Skeletal muscle satellite cell (primary cell): Measurements from ENCODE around the gene PRR36.
"Not testable (repeated sequence)": the region's sequence is repeated elsewhere in the genome, so short reads cannot be mapped to it uniquely, and the experiment has no call there.

Experiments used
- H3K27me3 ChIP-seq: 2 replicates; pipeline ENCODE4 v1.7.0; 2013; ENCODE audit warnings: low read length; ENCODE audit not compliant: control insufficient read depth, insufficient read depth
- H3K36me3 ChIP-seq: 2 replicates; pipeline ENCODE4 v1.7.0; 2013; ENCODE audit warnings: mild to moderate bottlenecking, control low read depth, low read length; ENCODE audit not compliant: insufficient read depth
- H3K4me1 ChIP-seq: 2 replicates; pipeline ENCODE4 v1.7.0; 2013; ENCODE audit warnings: low read length; ENCODE audit not compliant: control insufficient read depth, insufficient read depth
- H3K4me2 ChIP-seq: 2 replicates; pipeline ENCODE4 v1.7.0; 2013; ENCODE audit warnings: mild to moderate bottlenecking, low read length
- H3K4me3 ChIP-seq: 2 replicates; pipeline ENCODE4 v1.7.0; 2013; ENCODE audit warnings: low read length
- H3K9ac ChIP-seq: 2 replicates; pipeline ENCODE4 v1.7.0; 2013; ENCODE audit warnings: mild to moderate bottlenecking, low read depth, low read length, moderate library complexity
- H3K9me3 ChIP-seq: replicated peaks from 2 replicates; pipeline ENCODE4 v1.7.0; 2013; ENCODE audit warnings: mild to moderate bottlenecking, control low read depth, low read length

Gene PRR36

DNA sequence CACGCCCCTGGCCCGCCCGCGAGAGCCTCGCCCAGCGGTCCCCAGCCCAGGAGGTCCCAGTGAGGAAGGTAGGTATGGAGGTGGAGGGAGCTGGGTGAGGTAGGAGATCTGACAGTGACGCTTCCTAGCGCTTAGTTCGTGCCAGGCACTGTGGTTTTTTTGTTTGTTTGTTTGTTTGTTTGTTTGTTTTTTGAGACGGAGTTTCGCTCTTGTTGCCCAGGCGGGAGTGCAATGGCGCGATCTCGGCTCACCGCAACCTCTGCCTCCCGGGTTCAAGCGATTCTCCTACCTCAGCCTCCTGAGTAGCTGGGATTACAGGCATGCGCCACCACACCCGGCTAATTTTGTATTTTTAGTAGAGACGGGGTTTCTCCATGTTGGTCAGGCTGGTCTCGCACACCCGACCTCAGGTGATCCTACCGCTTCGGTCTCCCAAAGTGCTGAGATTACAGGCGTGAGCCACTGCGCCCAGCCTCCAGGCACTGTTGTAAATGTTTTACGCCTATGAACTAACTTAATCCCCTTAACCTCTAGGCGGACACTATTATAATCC lies 43.9 kb upstream of the PRR36 start:
- H3K27me3 ChIP-seq = peaks cover 17% of the 10 kb centered on the region
- H3K4me1 ChIP-seq = peaks cover 47% of the 10 kb centered on the region
- H3K9ac ChIP-seq = peak overlapping the region; percentile 63
- peak overlapping the region; percentile 80 for H3K4me2 ChIP-seq
- H3K9me3 ChIP-seq = not testable (repeated sequence)
- H3K36me3 ChIP-seq = peaks cover 14% of the 10 kb centered on the region
- peak overlapping the region; percentile 64 for H3K4me3 ChIP-seq

DNA sequence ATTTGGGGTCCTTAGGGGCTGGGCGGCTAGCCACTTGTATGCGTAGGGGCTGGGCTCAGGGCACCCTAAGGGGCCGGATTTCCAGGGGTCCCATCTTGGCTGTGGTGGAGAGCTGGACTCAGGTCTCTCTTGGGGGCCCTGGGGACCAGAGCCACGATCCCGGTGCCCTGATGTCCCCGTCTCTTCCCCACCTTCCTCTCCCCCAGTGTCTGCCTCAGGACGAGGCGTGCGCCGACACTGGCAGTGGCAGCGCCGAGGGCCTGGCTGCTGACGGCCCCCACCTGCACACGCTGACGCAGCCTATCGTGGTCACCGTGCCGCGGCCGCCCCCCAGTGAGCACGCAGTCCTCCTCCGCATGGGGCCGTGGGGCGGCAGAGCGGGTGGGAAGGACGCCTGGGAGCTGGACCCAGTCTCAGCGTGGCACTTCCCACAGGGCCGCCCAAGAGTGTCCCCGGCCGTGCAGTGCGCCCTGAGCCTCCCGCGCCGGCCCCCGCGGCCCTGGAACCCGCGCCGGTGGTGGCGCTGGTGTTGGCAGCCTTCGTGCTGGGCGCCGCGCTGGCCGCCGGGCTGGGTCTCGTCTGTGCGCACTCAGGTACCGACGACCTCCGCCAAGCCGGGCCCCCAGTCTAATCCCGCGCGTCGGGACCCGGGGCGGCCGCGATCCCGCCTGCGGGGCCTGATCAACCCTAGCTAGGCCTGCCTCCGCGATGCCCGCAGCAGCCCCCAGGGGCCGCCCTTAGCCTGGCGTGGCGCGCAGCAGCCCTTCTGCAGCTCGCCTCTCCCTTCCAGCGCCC lies 43.3 kb upstream of the PRR36 start:
- H3K4me1 ChIP-seq = peaks cover 47% of the 10 kb centered on the region
- peak overlapping the region; percentile 80 for H3K4me2 ChIP-seq
- H3K36me3 ChIP-seq = peaks cover 11% of the 10 kb centered on the region
- H3K27me3 ChIP-seq = peaks cover 17% of the 10 kb centered on the region
- H3K9me3 ChIP-seq = no peaks in the 10 kb centered on the region
- peak overlapping the region; percentile 64 for H3K4me3 ChIP-seq
- H3K9ac ChIP-seq = peak overlapping the region; percentile 63

DNA sequence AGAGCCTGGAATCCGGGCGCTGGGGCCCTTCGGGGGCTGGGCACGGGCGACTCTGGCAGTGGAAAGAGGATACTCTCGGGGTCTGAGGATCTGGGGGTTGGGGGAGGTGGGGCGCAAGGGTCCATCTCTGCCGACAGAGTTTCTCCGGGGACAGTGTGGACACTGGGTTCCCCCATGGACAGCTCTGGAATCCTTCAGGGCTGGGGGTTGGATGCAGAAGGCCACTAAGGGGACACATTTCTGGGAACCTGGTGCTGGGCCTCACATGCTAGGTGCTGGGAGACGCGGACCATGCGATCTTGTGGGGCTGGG lies 42.7 kb upstream of the PRR36 start:
- Histone ChIP-seq H3K9ac (peak overlapping the region; percentile 14), H3K9me3 (no peaks in the 10 kb centered on the region), H3K36me3 (peaks cover 6% of the 10 kb centered on the region), H3K27me3 (peaks cover 17% of the 10 kb centered on the region), H3K4me2 (peak overlapping the region; percentile 80), H3K4me3 (peak overlapping the region; percentile 64), H3K4me1 (peaks cover 42% of the 10 kb centered on the region)

DNA sequence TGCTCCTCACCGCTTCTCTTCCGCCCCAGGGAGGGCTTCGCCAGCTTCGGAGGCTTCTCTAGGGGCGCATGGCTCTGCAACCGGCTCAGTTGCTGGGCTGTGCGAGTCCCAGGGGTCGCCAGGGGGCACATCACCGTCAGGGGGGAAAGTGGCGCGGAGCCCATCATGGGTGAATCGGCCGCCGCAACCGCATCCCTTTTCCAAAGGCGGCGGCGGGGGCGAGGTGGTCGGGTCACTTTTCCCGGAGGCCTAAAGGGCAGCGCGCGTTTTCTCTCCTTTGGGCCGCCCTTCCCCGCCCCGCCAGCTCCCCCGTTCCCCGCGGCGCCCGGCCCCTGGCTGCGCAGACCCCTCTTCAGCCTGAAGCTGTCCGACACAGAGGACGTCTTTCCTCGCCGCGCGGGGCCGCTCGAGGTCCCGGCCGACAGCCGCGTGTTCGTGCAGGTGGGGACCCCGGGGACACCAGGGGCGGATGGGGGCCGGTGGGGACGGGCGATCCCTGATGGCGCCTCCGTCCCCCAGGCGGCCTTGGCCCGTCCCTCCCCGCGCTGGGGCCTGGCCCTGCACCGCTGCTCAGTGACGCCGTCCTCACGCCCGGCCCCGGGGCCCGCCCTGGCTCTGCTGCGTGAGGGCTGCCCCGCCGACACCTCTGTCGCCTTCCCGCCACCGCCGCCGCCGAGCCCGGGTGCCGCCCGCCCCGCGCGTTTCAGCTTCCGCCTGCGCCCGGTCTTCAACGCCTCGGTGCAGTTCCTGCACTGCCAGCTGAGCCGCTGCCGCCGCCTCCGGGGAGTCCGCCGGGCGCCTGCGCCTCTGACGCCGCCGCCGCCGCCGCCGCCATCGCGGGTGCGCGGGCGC lies 42.1 kb upstream of the PRR36 start:
- H3K36me3 ChIP-seq = peaks cover 10% of the 10 kb centered on the region
- peak overlapping the region; percentile 64 for H3K4me3 ChIP-seq
- peaks cover 17% of the 10 kb centered on the region for H3K27me3 ChIP-seq
- H3K9me3 ChIP-seq = no peaks in the 10 kb centered on the region
- H3K4me2 ChIP-seq = peak overlapping the region; percentile 80
- peaks cover 37% of the 10 kb centered on the region for H3K4me1 ChIP-seq
- H3K9ac ChIP-seq = peak overlapping the region; percentile 14

DNA sequence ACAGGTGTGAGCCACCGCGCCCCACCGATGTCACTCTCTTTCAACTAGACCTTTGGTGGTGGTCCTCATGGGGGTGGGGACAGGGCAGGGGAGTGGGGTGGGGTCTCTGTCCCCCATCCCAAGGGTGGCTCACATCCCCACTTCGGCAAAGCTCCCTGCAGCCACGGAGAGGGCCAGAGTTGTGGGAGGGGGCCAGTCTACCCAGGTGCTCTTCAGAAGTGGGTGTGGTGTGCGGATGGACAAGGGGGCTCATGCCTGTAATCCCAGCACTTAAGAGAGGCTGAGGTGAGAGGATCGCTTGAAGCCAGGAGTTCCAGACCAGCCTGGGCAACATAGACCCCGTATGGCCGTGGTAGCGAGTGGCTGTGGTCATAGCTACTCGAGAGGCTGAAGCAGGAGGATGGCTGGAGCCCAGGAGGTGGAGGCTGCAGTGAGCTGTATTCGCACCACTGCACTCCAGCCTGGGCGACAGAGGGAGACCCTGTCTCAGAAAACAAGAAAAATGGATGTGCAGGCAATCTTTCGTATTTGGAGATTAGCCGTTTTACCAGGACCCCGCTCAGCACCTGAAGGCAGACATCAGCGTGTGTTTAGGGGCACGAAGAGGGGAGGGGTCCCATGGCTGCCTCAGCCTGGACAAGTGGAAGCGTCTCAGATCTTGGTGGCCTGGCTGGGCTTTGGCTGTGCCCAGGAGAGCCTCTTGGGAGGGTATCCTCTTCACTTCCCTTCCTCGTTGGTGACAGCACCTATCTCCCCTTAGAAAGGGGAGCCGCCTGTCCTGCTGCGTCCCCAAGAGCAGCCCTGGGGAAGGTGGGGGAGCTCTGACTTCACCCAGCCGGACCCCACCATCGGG lies 41.3 kb upstream of the PRR36 start:
- peak overlapping the region; percentile 80 for H3K4me2 ChIP-seq
- peaks cover 17% of the 10 kb centered on the region for H3K27me3 ChIP-seq
- peaks cover 16% of the 10 kb centered on the region for H3K36me3 ChIP-seq
- H3K4me3 ChIP-seq = peak overlapping the region; percentile 64
- H3K9ac ChIP-seq = peak overlapping the region; percentile 14
- H3K9me3 ChIP-seq = no peaks in the 10 kb centered on the region
- peaks cover 32% of the 10 kb centered on the region for H3K4me1 ChIP-seq

DNA sequence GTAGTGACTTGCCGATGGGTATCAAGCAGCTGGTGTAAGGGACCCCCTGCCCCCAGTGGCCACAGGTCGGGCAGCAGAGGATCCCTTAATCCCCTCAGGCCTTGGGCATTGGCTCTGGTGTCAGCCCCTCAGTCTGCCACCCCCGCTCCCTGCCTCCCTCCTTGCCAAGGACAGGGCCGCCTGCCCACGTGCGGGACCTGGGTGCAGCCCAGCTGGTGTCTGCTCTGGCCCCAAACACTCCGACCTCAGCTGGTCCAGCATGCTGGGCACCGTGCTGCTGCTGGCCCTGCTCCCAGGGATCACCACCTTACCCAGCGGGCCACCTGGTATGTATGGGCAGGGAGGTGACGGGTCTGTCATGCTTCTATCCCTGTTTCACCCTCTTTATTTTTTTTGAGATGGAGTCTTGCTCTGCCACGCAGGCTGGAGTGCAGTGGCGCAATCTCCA lies 40.4 kb upstream of the PRR36 start, which contains the start of gene TGFBR3L:
Gene TGFBR3L (plus strand): TSS at position 233 of the 448 bp plus-strand sequence.
- peak within 1 kb of the TSS; percentile 80 for H3K4me2 ChIP-seq
- peaks cover 22% of the 10 kb centered on the region for H3K36me3 ChIP-seq
- H3K4me3 ChIP-seq = no peak within 1 kb of the TSS
- peaks cover 28% of the 10 kb centered on the region for H3K4me1 ChIP-seq
- H3K9me3 ChIP-seq = no peaks in the 10 kb centered on the region
- H3K9ac ChIP-seq = no peak within 1 kb of the TSS
- H3K27me3 ChIP-seq = peaks cover 17% of the 10 kb centered on the region

DNA sequence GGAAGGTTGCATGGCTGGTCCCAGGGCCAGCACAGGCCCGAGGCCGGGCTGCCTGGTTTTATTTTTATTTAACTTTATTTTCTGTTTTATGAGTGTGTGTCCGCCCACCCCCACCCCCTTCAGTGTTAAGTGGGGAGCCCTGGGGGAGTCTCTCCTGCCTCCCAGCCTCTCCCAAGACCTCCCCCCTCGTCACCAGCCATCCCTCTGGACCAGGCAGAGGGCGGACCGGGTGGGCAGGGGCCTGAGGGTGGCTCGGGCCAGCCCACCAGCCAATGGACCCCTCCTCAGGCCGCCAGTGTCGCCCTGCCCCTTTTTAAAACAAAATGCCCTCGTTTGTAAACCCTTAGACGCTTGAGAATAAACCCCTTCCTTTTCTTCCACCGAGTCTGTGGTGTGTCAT lies 39.9 kb upstream of the PRR36 start:
- H3K9me3 ChIP-seq = no peaks in the 10 kb centered on the region
- H3K4me2 ChIP-seq = no peak overlapping the region
- peaks cover 17% of the 10 kb centered on the region for H3K27me3 ChIP-seq
- H3K4me3 ChIP-seq = no peak overlapping the region
- H3K9ac ChIP-seq = no peak overlapping the region
- peaks cover 25% of the 10 kb centered on the region for H3K36me3 ChIP-seq
- peaks cover 25% of the 10 kb centered on the region for H3K4me1 ChIP-seq

DNA sequence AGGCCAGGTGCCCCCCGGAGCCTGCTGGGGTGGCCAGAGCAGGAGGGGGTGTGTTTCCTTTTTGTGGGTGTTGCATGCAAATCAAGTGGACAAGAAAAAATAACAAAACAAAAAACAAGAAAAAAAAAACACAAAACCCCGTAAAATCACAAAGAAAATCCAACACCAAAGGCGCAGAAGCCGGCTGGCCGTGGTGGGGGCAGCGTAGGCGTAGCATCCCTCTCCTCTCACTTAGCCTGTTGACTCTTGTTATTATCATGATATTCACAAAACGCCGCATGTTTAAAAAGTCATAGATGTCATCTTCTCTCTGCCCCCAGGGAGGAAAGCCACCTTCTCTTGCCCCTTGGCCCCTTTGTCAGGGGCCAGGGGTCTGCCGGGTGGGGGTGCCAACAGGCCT lies 39.5 kb upstream of the PRR36 start:
- peaks cover 25% of the 10 kb centered on the region for H3K4me1 ChIP-seq
- H3K27me3 ChIP-seq = peaks cover 17% of the 10 kb centered on the region
- no peaks in the 10 kb centered on the region for H3K9me3 ChIP-seq
- peaks cover 27% of the 10 kb centered on the region for H3K36me3 ChIP-seq
- H3K4me3 ChIP-seq = no peak overlapping the region
- H3K4me2 ChIP-seq = no peak overlapping the region
- H3K9ac ChIP-seq = no peak overlapping the region

DNA sequence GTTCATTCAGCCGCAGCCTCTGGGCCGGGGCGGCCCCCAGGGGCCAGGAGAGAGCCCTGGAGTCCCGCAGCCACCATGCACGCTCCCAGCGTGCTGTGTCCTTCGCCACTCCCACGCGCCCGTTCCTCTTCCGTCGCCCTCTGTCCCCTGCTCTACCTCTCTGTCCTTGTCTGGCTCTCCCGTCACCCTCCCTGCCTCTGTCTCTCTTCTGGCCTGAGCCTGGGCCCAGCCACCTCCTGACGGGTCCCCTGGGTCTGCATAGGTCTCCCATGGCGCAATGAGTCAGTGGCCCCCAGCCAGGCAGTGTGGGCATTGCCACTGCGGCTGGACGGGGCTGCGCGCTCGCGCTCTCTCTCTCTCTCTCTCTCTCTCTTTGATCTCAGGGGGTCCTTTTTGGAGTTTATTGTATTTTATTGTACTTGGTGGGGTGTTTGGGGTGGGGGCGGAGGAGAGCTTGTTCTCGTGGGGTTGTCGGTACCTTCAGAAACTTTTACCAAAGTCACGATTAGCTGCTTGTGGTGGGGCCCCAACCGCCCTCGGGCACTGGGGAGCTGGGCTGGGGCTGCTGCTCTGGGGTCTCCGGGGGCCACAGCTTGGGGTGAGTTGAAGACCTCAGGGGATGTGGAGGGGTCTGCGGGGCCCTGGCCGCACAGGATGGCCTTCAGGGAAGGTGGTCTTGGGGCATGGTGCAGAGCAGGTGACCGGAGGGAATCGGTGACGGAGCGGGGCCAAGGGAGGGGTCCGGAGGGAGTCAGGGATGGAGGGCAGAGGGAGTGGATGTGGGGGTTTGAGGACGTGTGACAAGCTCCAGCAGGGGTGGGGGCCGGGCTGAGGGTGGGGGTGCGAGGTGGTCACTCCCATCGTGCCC lies 38.7 kb upstream of the PRR36 start:
- no peak overlapping the region for H3K4me2 ChIP-seq
- no peak overlapping the region for H3K9ac ChIP-seq
- peaks cover 27% of the 10 kb centered on the region for H3K36me3 ChIP-seq
- H3K27me3 ChIP-seq = peaks cover 17% of the 10 kb centered on the region
- H3K4me1 ChIP-seq = peaks cover 24% of the 10 kb centered on the region
- no peak overlapping the region for H3K4me3 ChIP-seq
- no peaks in the 10 kb centered on the region for H3K9me3 ChIP-seq

DNA sequence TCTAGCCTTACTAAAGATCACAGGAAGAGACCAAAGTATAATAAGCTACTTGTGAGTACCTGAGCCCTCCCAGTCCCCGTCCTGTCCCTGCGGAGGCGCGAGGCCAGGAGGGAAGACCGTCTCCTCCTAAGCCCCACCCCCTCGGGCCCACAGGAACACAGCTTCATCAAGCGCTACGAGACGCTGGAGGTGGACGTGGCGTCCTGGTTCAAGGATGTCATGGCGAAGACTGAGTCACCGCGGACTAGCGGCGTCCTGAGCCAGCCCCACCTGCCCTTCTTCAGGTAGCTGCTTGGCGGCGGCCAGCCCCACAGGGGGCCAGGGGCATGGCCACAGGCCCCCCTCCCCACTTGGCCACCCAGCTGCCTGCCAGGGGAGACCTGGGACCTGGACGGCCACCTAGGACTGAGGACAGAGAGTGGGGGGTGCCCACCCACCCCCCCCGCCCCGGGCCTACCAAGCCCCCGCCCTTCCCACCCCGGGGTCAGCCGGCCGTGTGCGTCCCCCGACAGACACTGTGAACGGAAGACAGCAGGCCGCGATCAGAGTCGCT lies 38.0 kb upstream of the PRR36 start:
- no peak overlapping the region for H3K9ac ChIP-seq
- H3K36me3 ChIP-seq = peaks cover 29% of the 10 kb centered on the region
- H3K4me2 ChIP-seq = no peak overlapping the region
- H3K9me3 ChIP-seq = no peaks in the 10 kb centered on the region
- H3K4me1 ChIP-seq = peaks cover 17% of the 10 kb centered on the region
- H3K27me3 ChIP-seq = peaks cover 15% of the 10 kb centered on the region
- H3K4me3 ChIP-seq = no peak overlapping the region
